Measurements from ENCODE around the gene ARHGEF19. TPM values are rescaled to one million over a fixed set of nuclear protein-coding genes. Genes with fewer than 3 reads are reported as not detected.
A peak's percentile ranks its signal among the peaks of the same experiment; 100 is the strongest.

Gene ARHGEF19
- total and polyA plus RNA-seq, 2 of the 13 experiments (the other 11 are each of a cell fraction or from before 2014, with no cell fraction given): 1.7 to 1.8 TPM

DNA sequence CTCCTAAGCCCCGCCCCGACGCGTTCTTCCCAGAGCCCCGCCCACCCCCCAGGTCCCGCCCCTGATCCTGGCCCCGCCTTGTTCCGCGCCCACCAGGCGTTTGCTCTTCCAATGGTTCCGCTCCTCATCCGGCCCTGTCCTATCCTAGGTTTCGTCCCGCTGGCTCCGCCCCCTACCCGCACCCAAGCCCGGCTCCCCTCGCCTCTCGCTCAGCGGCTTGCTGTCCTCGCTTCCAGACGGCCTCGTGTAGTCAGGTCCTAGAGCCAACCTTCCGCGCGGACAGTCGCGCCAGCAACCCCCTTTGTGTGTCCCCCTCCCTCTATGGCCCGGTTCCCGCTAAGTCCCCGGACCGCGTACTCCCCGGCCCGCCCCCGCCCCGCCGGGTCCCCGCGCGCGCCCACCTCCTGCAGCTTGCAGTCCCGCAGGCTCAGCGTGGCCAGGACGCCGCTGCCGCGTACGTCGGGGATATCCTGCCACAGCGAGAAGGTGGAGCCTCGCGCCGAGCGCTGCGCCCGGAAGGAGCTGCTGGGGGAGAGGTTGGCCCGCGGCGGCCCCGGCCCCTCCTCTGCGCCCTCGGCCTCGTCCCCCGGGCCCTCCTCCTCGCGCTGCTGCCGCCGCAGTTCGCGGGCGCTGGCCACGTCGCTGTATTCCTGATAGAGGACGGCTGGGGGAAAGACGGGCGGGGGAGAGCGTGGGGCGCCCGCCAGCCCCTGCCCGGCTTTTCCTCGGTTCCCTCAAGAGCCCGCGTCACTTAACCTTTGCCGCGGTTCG is 5.7 kb downstream of the ARHGEF19 start (continued):
- TF ChIP-seq PHF21A (CRISPR knock-in tag; IDR thresholded peaks at IDR 0.05): peak; percentile 79
- TF ChIP-seq ZNF782 (CRISPR knock-in tag; IDR thresholded peaks at IDR 0.05; ENCODE audit: borderline replicate concordance): no peak
- TF ChIP-seq, protein P1, sequence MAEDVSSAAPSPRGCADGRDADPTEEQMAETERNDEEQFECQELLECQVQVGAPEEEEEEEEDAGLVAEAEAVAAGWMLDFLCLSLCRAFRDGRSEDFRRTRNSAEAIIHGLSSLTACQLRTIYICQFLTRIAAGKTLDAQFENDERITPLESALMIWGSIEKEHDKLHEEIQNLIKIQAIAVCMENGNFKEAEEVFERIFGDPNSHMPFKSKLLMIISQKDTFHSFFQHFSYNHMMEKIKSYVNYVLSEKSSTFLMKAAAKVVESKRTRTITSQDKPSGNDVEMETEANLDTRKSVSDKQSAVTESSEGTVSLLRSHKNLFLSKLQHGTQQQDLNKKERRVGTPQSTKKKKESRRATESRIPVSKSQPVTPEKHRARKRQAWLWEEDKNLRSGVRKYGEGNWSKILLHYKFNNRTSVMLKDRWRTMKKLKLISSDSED (CRISPR knock-in tag; IDR thresholded peaks at IDR 0.05): no peak
- TF ChIP-seq SATB2 (CRISPR knock-in tag; IDR thresholded peaks at IDR 0.05): no peak
- TF ChIP-seq ZFYVE20 (CRISPR knock-in tag; IDR thresholded peaks at IDR 0.05; ENCODE audit: borderline replicate concordance, low read depth): no peak
- TF ChIP-seq KDM5B (CRISPR knock-in tag; IDR thresholded peaks at IDR 0.05; ENCODE audit: borderline replicate concordance): peak; percentile 44; the same call in 1 of the 2 replicates
- TF ChIP-seq JUNB (CRISPR knock-in tag; IDR thresholded peaks at IDR 0.05; ENCODE audit: borderline replicate concordance): no peak
- TF ChIP-seq HNF4G (IDR thresholded peaks at IDR 0.05; ENCODE audit: borderline replicate concordance, low read depth, low read length): no peak
- no peak for TF ChIP-seq HNF4G (CRISPR knock-in tag; IDR thresholded peaks at IDR 0.05; ENCODE audit: borderline replicate concordance, low read depth)
- 0 out of 2 replicates have a peak, but pooled peaks have one; percentile 29 for TF ChIP-seq TMF1 (CRISPR knock-in tag; IDR thresholded peaks at IDR 0.05; ENCODE audit: low read depth)
- TF ChIP-seq REXO4 (CRISPR knock-in tag; IDR thresholded peaks at IDR 0.05; ENCODE audit: borderline replicate concordance): no peak
- TF ChIP-seq NFIB (CRISPR knock-in tag; IDR thresholded peaks at IDR 0.05; ENCODE audit: borderline replicate concordance): no peak
- TF ChIP-seq KDM5A (IDR thresholded peaks at IDR 0.05; ENCODE audit: borderline replicate concordance, low read length): no peak
- TF ChIP-seq ZNF567 (CRISPR knock-in tag; IDR thresholded peaks at IDR 0.05; ENCODE audit: borderline replicate concordance): peak; percentile 88
- TF ChIP-seq ZNF850 (CRISPR knock-in tag; conservative IDR thresholded peaks at IDR 0.05): no peak
- TF ChIP-seq JARID2 (CRISPR knock-in tag; IDR thresholded peaks at IDR 0.05; ENCODE audit: insufficient replicate concordance): no peak
- no peak for TF ChIP-seq CENPT (CRISPR knock-in tag; IDR thresholded peaks at IDR 0.05; ENCODE audit: low read depth)
- no peak for TF ChIP-seq NFKBIZ (CRISPR knock-in tag; IDR thresholded peaks at IDR 0.05)
- no peak for TF ChIP-seq ZNF546 (CRISPR knock-in tag; conservative IDR thresholded peaks at IDR 0.05)
- TF ChIP-seq, protein P2, sequence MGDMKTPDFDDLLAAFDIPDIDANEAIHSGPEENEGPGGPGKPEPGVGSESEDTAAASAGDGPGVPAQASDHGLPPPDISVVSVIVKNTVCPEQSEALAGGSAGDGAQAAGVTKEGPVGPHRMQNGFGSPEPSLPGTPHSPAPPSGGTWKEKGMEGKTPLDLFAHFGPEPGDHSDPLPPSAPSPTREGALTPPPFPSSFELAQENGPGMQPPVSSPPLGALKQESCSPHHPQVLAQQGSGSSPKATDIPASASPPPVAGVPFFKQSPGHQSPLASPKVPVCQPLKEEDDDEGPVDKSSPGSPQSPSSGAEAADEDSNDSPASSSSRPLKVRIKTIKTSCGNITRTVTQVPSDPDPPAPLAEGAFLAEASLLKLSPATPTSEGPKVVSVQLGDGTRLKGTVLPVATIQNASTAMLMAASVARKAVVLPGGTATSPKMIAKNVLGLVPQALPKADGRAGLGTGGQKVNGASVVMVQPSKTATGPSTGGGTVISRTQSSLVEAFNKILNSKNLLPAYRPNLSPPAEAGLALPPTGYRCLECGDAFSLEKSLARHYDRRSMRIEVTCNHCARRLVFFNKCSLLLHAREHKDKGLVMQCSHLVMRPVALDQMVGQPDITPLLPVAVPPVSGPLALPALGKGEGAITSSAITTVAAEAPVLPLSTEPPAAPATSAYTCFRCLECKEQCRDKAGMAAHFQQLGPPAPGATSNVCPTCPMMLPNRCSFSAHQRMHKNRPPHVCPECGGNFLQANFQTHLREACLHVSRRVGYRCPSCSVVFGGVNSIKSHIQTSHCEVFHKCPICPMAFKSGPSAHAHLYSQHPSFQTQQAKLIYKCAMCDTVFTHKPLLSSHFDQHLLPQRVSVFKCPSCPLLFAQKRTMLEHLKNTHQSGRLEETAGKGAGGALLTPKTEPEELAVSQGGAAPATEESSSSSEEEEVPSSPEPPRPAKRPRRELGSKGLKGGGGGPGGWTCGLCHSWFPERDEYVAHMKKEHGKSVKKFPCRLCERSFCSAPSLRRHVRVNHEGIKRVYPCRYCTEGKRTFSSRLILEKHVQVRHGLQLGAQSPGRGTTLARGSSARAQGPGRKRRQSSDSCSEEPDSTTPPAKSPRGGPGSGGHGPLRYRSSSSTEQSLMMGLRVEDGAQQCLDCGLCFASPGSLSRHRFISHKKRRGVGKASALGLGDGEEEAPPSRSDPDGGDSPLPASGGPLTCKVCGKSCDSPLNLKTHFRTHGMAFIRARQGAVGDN (CRISPR knock-in tag; IDR thresholded peaks at IDR 0.05): peak; percentile 88
- no peak for TF ChIP-seq HMGA1 (CRISPR knock-in tag; conservative IDR thresholded peaks at IDR 0.05)
- TF ChIP-seq, protein P3, sequence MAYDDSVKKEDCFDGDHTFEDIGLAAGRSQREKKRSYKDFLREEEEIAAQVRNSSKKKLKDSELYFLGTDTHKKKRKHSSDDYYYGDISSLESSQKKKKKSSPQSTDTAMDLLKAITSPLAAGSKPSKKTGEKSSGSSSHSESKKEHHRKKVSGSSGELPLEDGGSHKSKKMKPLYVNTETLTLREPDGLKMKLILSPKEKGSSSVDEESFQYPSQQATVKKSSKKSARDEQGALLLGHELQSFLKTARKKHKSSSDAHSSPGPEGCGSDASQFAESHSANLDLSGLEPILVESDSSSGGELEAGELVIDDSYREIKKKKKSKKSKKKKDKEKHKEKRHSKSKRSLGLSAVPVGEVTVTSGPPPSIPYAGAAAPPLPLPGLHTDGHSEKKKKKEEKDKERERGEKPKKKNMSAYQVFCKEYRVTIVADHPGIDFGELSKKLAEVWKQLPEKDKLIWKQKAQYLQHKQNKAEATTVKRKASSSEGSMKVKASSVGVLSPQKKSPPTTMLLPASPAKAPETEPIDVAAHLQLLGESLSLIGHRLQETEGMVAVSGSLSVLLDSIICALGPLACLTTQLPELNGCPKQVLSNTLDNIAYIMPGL (CRISPR knock-in tag; IDR thresholded peaks at IDR 0.05; ENCODE audit: borderline replicate concordance in 1 of 2, low read depth in 1 of 2): peak; percentile 16 to 43; a peak in 1 of 4 replicates

Data from HepG2 (cell line).